Lung (tissue), 12 donors: ENCODE results near the gene ART3. TPM values are rescaled to one million over a fixed set of nuclear protein-coding genes. Genes with fewer than 3 reads are reported as not detected.

Experiments used
- ATAC-seq: fragments of 200-7000 bp; cut with Tn5 transposase; one replicate; pipeline ENCODE4 v1.9.1; 2020; ENCODE audit warnings: moderate number of reproducible peaks; ENCODE audit not compliant: insufficient read depth, low FRiP score
- DNase-seq, 3 donors: peaks; one replicate each; pipeline ENCODE4 v3.0.0-alpha.2; 2013 to 2017
- H3K27ac ChIP-seq, 2 donors: one replicate each; pipeline ENCODE4 v1.5.1; 2013; ENCODE audit warnings: mild to moderate bottlenecking in 2 of 2, moderate library complexity in 2 of 2, control low read depth in 1 of 2, inconsistent platforms in 1 of 2, low read depth in 1 of 2, low read length in 1 of 2
- H3K27me3 ChIP-seq, 3 donors: one replicate each; pipeline ENCODE4 v1.5.1; 2013; ENCODE audit warnings: low read length in 2 of 3; ENCODE audit not compliant: control insufficient read depth in 3 of 3, insufficient read depth in 3 of 3
- H3K36me3 ChIP-seq, 4 donors: one replicate each; pipeline ENCODE4 v1.5.1; 2013; ENCODE audit warnings: low read length in 4 of 4, mild to moderate bottlenecking in 1 of 4, moderate library complexity in 1 of 4; ENCODE audit not compliant: control insufficient read depth in 4 of 4, insufficient read depth in 4 of 4
- H3K4me1 ChIP-seq, 5 donors: one replicate each; pipeline ENCODE4 v1.5.1; 2013; ENCODE audit warnings: low read length in 5 of 5, mild to moderate bottlenecking in 2 of 5, moderate library complexity in 1 of 5; ENCODE audit not compliant: control insufficient read depth in 5 of 5, insufficient read depth in 5 of 5
- H3K4me3 ChIP-seq: one replicate; pipeline ENCODE4 v1.5.1; 2013; ENCODE audit warnings: mild to moderate bottlenecking, control low read depth, moderate library complexity
- H3K9ac ChIP-seq, 2 donors: one replicate each; pipeline ENCODE4 v1.5.1; 2013; ENCODE audit warnings: low read length in 2 of 2, control low read depth in 1 of 2; ENCODE audit not compliant: insufficient read depth in 1 of 2
- H3K9me3 ChIP-seq, 4 donors: one replicate each; pipeline ENCODE4 v1.5.1; 2013; ENCODE audit warnings: low read length in 3 of 4, mild to moderate bottlenecking in 1 of 4, moderate library complexity in 1 of 4; ENCODE audit not compliant: control insufficient read depth in 4 of 4, insufficient read depth in 3 of 4
- CTCF ChIP-seq: IDR thresholded peaks from 2 replicates; pipeline ENCODE4 v1.5.1; 2012; ENCODE audit warnings: mild to moderate bottlenecking; ENCODE audit errors: control extremely low read depth, extremely low read depth
- WGBS, 2 donors: extraction: QIAGEN DNeasy Blood & Tissue Kit; methylation state at CpG; one replicate each; pipeline ENCODE4 v1.1.7; 2013; 5-methylcytosine and 5-hydroxymethylcytosine counted together
- polyA plus RNA-seq, 2 donors: library from polyadenylated mRNA; stranded (reverse); fragments of 200-250 nt; gene quantifications; one replicate each; pipeline ENCODE4 v1.2.1, GENCODE V29; 2013
- total RNA-seq, 2 donors: library from RNA; depleted of rRNA in 1 of 2; stranded (reverse); fragments of >200 nt in 1 of 2; gene quantifications; one replicate each; pipeline ENCODE4 v1.2.1, GENCODE V29; 2014 to 2021
- donor health status: control.
- donor health status: control.
- donor health status: Bipolar disorder and iron deficiency.
- donor health status: healthy.
- donor health status: DM: yes; HTN: yes; CAD: no.

Gene ART3
- total and polyA plus RNA-seq, 4 donors = 0.13 to 0.71 TPM; not detected in 2

DNA sequence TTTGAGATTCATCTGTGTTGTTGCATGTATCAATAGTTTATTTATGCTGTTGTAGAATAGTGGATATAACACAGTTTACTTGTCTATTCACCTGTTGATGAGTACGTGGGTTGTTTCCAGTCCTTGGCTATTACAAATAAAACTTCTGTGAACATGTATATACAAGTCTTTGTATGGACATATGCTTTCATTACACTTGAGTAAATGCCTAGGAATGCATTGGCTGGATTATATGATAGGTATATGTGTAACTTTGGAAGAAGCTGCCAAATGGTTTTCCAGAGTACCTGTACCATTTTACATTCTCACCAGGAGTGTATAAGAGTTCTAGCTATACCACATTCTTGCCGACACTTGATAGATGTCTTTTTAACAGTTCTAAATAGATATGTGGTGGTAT is 16.5 kb downstream of the ART3 start:
- 87 to 96% methylated on average over 2 of the region's 2 CpGs for WGBS, 2 donors
- no peak for TF ChIP-seq CTCF

GRCh38 chr4:76095568-76095967 is 21.1 kb downstream of the ART3 start:
- no peaks in the 10 kb centered on the region for H3K27me3 ChIP-seq
- TF ChIP-seq CTCF = no peak
- H3K4me1 ChIP-seq = peaks cover 0 to 12% (median 0%) of the 10 kb centered on the region in 5 donors
- ATAC-seq (no peak), DNase-seq (peak in 1 of 3 donors; percentile 24)
- H3K9me3 ChIP-seq = no peaks in the 10 kb centered on the region
- no peak overlapping the region for H3K4me3 ChIP-seq
- H3K36me3 ChIP-seq = no peaks in the 10 kb centered on the region
- no peak overlapping the region for H3K27ac ChIP-seq
- no peak overlapping the region for H3K9ac ChIP-seq

More for the DNA sequence above, 16.5 kb downstream of the ART3 start:
- ATAC-seq = no peak
- Histone ChIP-seq H3K36me3 (no peaks in the 10 kb centered on the region), H3K27ac (no peak overlapping the region), H3K4me1 (peaks cover 0 to 21% (median 0%) of the 10 kb centered on the region in 5 donors), H3K4me3 (no peak overlapping the region), H3K9me3 (no peaks in the 10 kb centered on the region), H3K27me3 (no peaks in the 10 kb centered on the region), H3K9ac (no peak overlapping the region)
- DNase-seq = no peak

DNA sequence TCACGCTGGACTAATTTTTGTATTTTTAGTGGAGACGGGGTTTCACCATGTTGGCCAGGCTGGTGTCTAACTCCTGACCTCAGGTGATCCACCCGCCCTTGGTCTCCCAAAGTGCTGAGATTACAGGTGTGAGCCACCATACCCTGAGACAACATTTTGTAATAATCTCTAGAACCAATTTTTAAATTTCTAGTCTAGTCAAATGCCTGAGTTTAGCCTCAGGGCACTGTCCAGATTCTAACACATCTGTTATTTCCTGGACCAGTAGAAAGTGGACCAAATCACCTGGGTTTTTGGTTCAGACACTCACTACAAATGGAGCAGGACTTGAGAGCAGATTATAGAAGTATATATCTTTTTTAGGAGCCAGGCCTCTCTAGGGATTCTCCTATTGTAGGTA is 21.6 kb downstream of the ART3 start:
- Histone ChIP-seq H3K9me3 (no peaks in the 10 kb centered on the region), H3K36me3 (no peaks in the 10 kb centered on the region), H3K9ac (no peak overlapping the region), H3K4me3 (no peak overlapping the region), H3K27ac (no peak overlapping the region), H3K27me3 (no peaks in the 10 kb centered on the region), H3K4me1 (peaks cover 0 to 10% (median 0%) of the 10 kb centered on the region in 5 donors)
- ATAC-seq = no peak
- no peak for TF ChIP-seq CTCF
- DNase-seq = no peak
- 91 to 98% methylated on average over 3 of the region's 3 CpGs for WGBS, 2 donors

DNA sequence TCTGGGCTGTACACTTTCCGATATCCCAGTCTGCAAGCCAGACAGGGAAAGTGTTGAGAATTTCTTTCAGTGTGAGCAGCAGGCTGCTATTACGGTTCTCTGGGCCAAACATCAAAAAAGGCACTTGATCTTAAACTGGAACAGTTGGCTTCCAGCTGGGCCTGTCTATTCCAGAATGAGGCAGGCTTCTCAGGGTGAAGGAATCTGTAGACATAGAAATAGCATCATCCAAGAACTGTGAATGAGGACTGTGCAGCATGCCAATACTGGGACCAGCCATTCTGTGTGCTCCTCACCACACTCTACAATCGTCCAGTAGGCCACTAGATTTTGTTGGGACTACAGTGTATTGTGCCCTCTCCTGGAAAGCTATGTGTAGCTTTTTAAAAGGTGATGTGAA is 31.1 kb downstream of the ART3 start:
- DNase-seq = peak in 1 of 3 donors; percentile 30
- peaks cover 0 to 3% (median 0%) of the 10 kb centered on the region in 5 donors for H3K4me1 ChIP-seq
- no peak overlapping the region for H3K4me3 ChIP-seq
- no peak overlapping the region for H3K27ac ChIP-seq
- no peak overlapping the region for H3K9ac ChIP-seq
- no peaks in the 10 kb centered on the region for H3K9me3 ChIP-seq
- 69 to 86% methylated on average over 3 of the region's 3 CpGs for WGBS, 2 donors
- no peaks in the 10 kb centered on the region for H3K27me3 ChIP-seq
- no peak for TF ChIP-seq CTCF
- peaks cover 0 to 2% (median 0%) of the 10 kb centered on the region in 4 donors for H3K36me3 ChIP-seq
- ATAC-seq = no peak
